Measurements from ENCODE around the gene ANGPTL2. TPM values are rescaled to one million over a fixed set of nuclear protein-coding genes. Genes with fewer than 3 reads are reported as not detected.

Gene ANGPTL2
- total RNA-seq, 2 donors from 2014 or later: 18.6 to 49.1 TPM

GRCh38 chr9:127051881-127052595 lies 70.4 kb downstream of the ANGPTL2 start:
- Histone ChIP-seq H3K27ac (no peak overlapping the region), H3K36me3 (no peaks in the 10 kb centered on the region), H3K4me1 (ENCODE audit: control insufficient read depth in 1 of 2, low read depth in 2 of 2) (peaks cover 17 to 47% of the 10 kb centered on the region in 2 donors), H3K9me3 (no peaks in the 10 kb centered on the region), H3K27me3 (replicated peaks; ENCODE audit: insufficient read depth) (no peaks in the 10 kb centered on the region), H3K4me3 (no peak overlapping the region)
- no peak for DNase-seq (ENCODE audit: low spot score)
- no peak for TF ChIP-seq CTCF (IDR thresholded peaks at IDR 0.05)
- no peak for ATAC-seq (ENCODE audit: insufficient number of reproducible peaks, low FRiP score, low read depth)

GRCh38 chr9:127050591-127051001 lies 71.8 kb downstream of the ANGPTL2 start:
- DNase-seq (ENCODE audit: low spot score) (no peak), ATAC-seq (ENCODE audit: insufficient number of reproducible peaks, low FRiP score, low read depth) (no peak)
- Histone ChIP-seq H3K36me3 (no peaks in the 10 kb centered on the region), H3K4me1 (ENCODE audit: control insufficient read depth in 1 of 2, low read depth in 2 of 2) (peaks cover 17 to 47% of the 10 kb centered on the region in 2 donors), H3K4me3 (no peak overlapping the region), H3K27ac (no peak overlapping the region), H3K27me3 (replicated peaks; ENCODE audit: insufficient read depth) (no peaks in the 10 kb centered on the region), H3K9me3 (no peaks in the 10 kb centered on the region)
- no peak for TF ChIP-seq CTCF (IDR thresholded peaks at IDR 0.05)

GRCh38 chr9:127050152-127050551 lies 72.3 kb downstream of the ANGPTL2 start:
- H3K27ac ChIP-seq: no peak overlapping the region
- peaks cover 17 to 47% of the 10 kb centered on the region in 2 donors for H3K4me1 ChIP-seq (ENCODE audit: control insufficient read depth in 1 of 2, low read depth in 2 of 2)
- no peaks in the 10 kb centered on the region for H3K9me3 ChIP-seq
- no peaks in the 10 kb centered on the region for H3K36me3 ChIP-seq
- no peaks in the 10 kb centered on the region for H3K27me3 ChIP-seq (replicated peaks; ENCODE audit: insufficient read depth)
- DNase-seq (ENCODE audit: low spot score): no peak
- ATAC-seq (ENCODE audit: insufficient number of reproducible peaks, low FRiP score, low read depth): no peak
- TF ChIP-seq CTCF (IDR thresholded peaks at IDR 0.05): no peak
- H3K4me3 ChIP-seq: no peak overlapping the region

GRCh38 chr9:127049581-127049980 lies 72.9 kb downstream of the ANGPTL2 start:
- TF ChIP-seq CTCF (IDR thresholded peaks at IDR 0.05): no peak
- Histone ChIP-seq H3K27me3 (replicated peaks; ENCODE audit: insufficient read depth) (no peaks in the 10 kb centered on the region), H3K4me1 (ENCODE audit: control insufficient read depth in 1 of 2, low read depth in 2 of 2) (peaks cover 17 to 46% of the 10 kb centered on the region in 2 donors), H3K27ac (peak overlapping the region in 1 of 2 donors; percentile 2), H3K9me3 (no peaks in the 10 kb centered on the region), H3K36me3 (no peaks in the 10 kb centered on the region), H3K4me3 (no peak overlapping the region)
- DNase-seq (ENCODE audit: low spot score) (no peak), ATAC-seq (ENCODE audit: insufficient number of reproducible peaks, low FRiP score, low read depth) (no peak)

- Histone ChIP-seq H3K9me3 (no peaks in the 10 kb centered on the region), H3K4me1 (ENCODE audit: control insufficient read depth in 1 of 2, low read depth in 2 of 2) (peaks cover 17 to 40% of the 10 kb centered on the region in 2 donors), H3K36me3 (no peaks in the 10 kb centered on the region), H3K27me3 (replicated peaks; ENCODE audit: insufficient read depth) (no peaks in the 10 kb centered on the region), H3K27ac (peak overlapping the region; percentile 31 to 59), H3K4me3 (peak overlapping the region; percentile 44)
- DNase-seq (ENCODE audit: low spot score) (peak; percentile 15), ATAC-seq (ENCODE audit: insufficient number of reproducible peaks, low FRiP score, low read depth) (peak; percentile 77)
- TF ChIP-seq CTCF (IDR thresholded peaks at IDR 0.05): no peak
These were observed 73.4 kb downstream of the ANGPTL2 start for GRCh38 chr9:127049044-127049443.

Measured in thoracic aorta (tissue), 2 donors.